Bone marrow (tissue), 2 donors: ENCODE data around the gene PLEKHG2.
"Not testable (repeated sequence)": the region's sequence is repeated elsewhere in the genome, so short reads cannot be mapped to it uniquely, and the experiment has no call there.

ENCODE experiments used
- DNase-seq, 2 donors: peaks; one replicate each; lab custom pipeline; 2025; lab: John Stamatoyannopoulos, UW

The PLEKHG2 gene

GRCh38 chr19:39412100-39412866, at the start of gene PLEKHG2:
TSS of gene PLEKHG2 (plus strand) at chr19:39412669. CDS start at chr19:39414087, 1,418 bp downstream.
- DNase-seq: peak; percentile 97 to 98

- DNase-seq: no peak
These were observed 49.5 kb upstream of the PLEKHG2 start for GRCh38 chr19:39362682-39363657.

GRCh38 chr19:39363901-39364457, 48.5 kb upstream of the PLEKHG2 start:
- no peak for DNase-seq

- no peak for DNase-seq
These were observed 46.9 kb upstream of the PLEKHG2 start for GRCh38 chr19:39365531-39365930.

GRCh38 chr19:39369200-39369599, 43.3 kb upstream of the PLEKHG2 start:
- no peak for DNase-seq

GRCh38 chr19:39370735-39371134, 41.7 kb upstream of the PLEKHG2 start:
- no peak for DNase-seq

- no peak for DNase-seq
These were observed 40.2 kb upstream of the PLEKHG2 start for GRCh38 chr19:39372047-39372802.

GRCh38 chr19:39372941-39373340, 39.5 kb upstream of the PLEKHG2 start:
- no peak for DNase-seq

GRCh38 chr19:39375929-39376328, 36.5 kb upstream of the PLEKHG2 start:
- no peak for DNase-seq

GRCh38 chr19:39377373-39378362, 34.8 kb upstream of the PLEKHG2 start:
- no peak for DNase-seq

- not testable (repeated sequence) for DNase-seq
These were observed 33.1 kb upstream of the PLEKHG2 start for GRCh38 chr19:39379366-39379765.

GRCh38 chr19:39379865-39380396, 32.5 kb upstream of the PLEKHG2 start:
- no peak for DNase-seq

- DNase-seq: no peak
These were observed 31.7 kb upstream of the PLEKHG2 start for GRCh38 chr19:39380521-39381502.

GRCh38 chr19:39381910-39382611, 30.4 kb upstream of the PLEKHG2 start:
- DNase-seq: no peak

- no peak for DNase-seq
These were observed 29.3 kb upstream of the PLEKHG2 start for GRCh38 chr19:39382991-39383828.

- no peak for DNase-seq
These were observed 27.5 kb upstream of the PLEKHG2 start for GRCh38 chr19:39384839-39385568.
